ENCODE data around the gene SUPT20HL2. TPM values are rescaled to one million over a fixed set of nuclear protein-coding genes. Genes with fewer than 3 reads are reported as not detected.

SUPT20HL2 gene
- total RNA-seq, 2 experiments from 2014 or later: not detected

DNA sequence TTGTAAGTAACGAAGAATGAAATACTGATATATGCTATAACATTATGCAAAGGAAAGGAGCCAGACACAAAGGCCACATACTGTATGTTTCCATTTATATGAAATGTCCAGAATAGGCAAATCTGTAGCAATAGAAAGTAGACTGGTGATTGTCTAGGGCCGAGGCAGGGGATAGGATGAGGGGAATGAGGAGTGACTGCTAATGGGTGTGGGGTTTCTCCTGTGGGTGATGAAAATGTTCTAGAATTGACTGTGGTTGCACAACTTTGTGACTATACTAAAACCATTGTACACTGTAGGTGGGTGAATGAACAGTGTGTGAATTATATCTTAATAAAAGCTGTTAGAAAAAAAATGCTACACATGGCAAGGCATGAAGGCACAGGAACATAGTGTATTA, 26.6 kb upstream of the SUPT20HL2 start:
- ChIA-PET POLR2A (no interaction called here), CTCF (no interaction called here)
- intact Hi-C loops (cut with DNase I, micrococcal nuclease): no loop called here
- DNase-seq (no peak), ATAC-seq (ENCODE audit: poor library complexity) (no peak)
- H3K27ac ChIP-seq (ENCODE audit: low read depth in 1 of 2, low read length in 2 of 2): no peak overlapping the region
- H3K36me3 ChIP-seq (ENCODE audit: insufficient read depth, low read length): no peaks in the 10 kb centered on the region
- no peaks in the 10 kb centered on the region for H3K4me1 ChIP-seq (ENCODE audit: insufficient read depth, low read length)
- Mint-ChIP-seq H3K9me3 (no peaks in the 10 kb centered on the region), H3K4me3 (no peak overlapping the region), H3K27ac (no peak overlapping the region), H3K4me1 (ENCODE audit: low read depth) (peaks cover 11% of the 10 kb centered on the region), H3K27me3 (no peaks in the 10 kb centered on the region), H3K36me3 (ENCODE audit: low read depth) (no peaks in the 10 kb centered on the region)
- peaks cover 0 to 3% of the 10 kb centered on the region in 2 experiments for H3K27me3 ChIP-seq (ENCODE audit: control insufficient read depth in 1 of 2, insufficient read depth in 2 of 2, low read length in 2 of 2)
- TF ChIP-seq, protein P1, sequence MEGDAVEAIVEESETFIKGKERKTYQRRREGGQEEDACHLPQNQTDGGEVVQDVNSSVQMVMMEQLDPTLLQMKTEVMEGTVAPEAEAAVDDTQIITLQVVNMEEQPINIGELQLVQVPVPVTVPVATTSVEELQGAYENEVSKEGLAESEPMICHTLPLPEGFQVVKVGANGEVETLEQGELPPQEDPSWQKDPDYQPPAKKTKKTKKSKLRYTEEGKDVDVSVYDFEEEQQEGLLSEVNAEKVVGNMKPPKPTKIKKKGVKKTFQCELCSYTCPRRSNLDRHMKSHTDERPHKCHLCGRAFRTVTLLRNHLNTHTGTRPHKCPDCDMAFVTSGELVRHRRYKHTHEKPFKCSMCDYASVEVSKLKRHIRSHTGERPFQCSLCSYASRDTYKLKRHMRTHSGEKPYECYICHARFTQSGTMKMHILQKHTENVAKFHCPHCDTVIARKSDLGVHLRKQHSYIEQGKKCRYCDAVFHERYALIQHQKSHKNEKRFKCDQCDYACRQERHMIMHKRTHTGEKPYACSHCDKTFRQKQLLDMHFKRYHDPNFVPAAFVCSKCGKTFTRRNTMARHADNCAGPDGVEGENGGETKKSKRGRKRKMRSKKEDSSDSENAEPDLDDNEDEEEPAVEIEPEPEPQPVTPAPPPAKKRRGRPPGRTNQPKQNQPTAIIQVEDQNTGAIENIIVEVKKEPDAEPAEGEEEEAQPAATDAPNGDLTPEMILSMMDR (IDR thresholded peaks at IDR 0.05): no peak
- no peaks in the 10 kb centered on the region for H3K9me3 ChIP-seq (ENCODE audit: control insufficient read depth in 1 of 2, insufficient read depth in 1 of 2, low read length in 2 of 2)
- no peak overlapping the region for H3K4me3 ChIP-seq (ENCODE audit: low read length)

DNA sequence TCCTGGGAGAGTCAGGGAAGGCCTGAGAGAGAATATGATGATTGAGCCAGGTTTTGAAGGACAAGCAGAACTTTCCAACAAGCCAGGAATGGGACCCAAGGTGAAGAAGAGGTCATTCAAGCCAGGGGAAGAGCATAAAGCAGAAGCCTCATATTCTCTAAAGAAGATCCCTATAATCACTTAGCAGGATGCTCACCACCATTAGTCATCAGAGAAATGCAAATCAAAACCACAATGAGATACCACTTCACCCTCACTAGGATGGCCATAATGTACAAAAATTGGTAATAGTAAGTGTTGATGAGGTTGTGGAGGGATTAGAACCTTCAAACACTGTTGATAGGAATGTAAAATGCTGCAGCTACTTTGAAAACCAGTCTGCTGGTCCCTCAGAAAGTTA, 26.0 kb upstream of the SUPT20HL2 start:
- no peaks in the 10 kb centered on the region for H3K4me1 ChIP-seq (ENCODE audit: insufficient read depth, low read length)
- Mint-ChIP-seq H3K4me3 (no peak overlapping the region), H3K4me1 (ENCODE audit: low read depth) (peaks cover 11% of the 10 kb centered on the region), H3K9me3 (no peaks in the 10 kb centered on the region), H3K36me3 (ENCODE audit: low read depth) (no peaks in the 10 kb centered on the region), H3K27me3 (no peaks in the 10 kb centered on the region), H3K27ac (no peak overlapping the region)
- intact Hi-C loops (cut with DNase I, micrococcal nuclease): no loop called here
- ATAC-seq (ENCODE audit: poor library complexity) (no peak), DNase-seq (no peak)
- POLR2A ChIA-PET: no interaction called here
- TF ChIP-seq, protein P1 (IDR thresholded peaks at IDR 0.05): no peak
- H3K27ac ChIP-seq (ENCODE audit: low read depth in 1 of 2, low read length in 2 of 2): no peak overlapping the region
- no peaks in the 10 kb centered on the region for H3K9me3 ChIP-seq (ENCODE audit: control insufficient read depth in 1 of 2, insufficient read depth in 1 of 2, low read length in 2 of 2)
- H3K36me3 ChIP-seq (ENCODE audit: insufficient read depth, low read length): no peaks in the 10 kb centered on the region
- CTCF ChIA-PET: no interaction called here
- H3K27me3 ChIP-seq (ENCODE audit: control insufficient read depth in 1 of 2, insufficient read depth in 2 of 2, low read length in 2 of 2): peaks cover 0 to 3% of the 10 kb centered on the region in 2 experiments
- no peak overlapping the region for H3K4me3 ChIP-seq (ENCODE audit: low read length)

DNA sequence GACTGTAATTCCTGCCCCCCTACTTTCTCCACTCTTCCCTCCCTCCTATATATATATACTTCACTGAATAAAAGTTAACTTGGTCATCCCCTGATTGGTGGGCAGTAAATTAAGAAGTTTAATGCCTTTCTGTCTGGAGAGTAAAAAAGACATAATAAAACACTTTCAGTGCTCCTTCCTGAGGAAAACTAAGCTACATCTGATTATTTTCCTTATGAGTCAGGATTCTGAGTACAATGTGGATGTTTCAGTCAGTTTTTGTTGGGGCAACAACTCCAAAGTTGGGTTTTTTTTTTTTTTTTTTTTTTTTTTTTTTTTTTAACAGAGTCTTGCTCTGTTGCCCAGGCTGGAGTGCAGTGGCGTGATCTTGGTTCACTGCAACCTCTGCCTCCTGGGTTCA, 22.0 kb upstream of the SUPT20HL2 start:
- no peak overlapping the region for H3K27ac Mint-ChIP-seq
- Histone ChIP-seq H3K27me3 (ENCODE audit: control insufficient read depth in 1 of 2, insufficient read depth in 2 of 2, low read length in 2 of 2) (no peaks in the 10 kb centered on the region), H3K4me3 (ENCODE audit: low read length) (no peak overlapping the region), H3K36me3 (ENCODE audit: insufficient read depth, low read length) (no peaks in the 10 kb centered on the region), H3K4me1 (ENCODE audit: insufficient read depth, low read length) (no peaks in the 10 kb centered on the region), H3K27ac (ENCODE audit: low read depth in 1 of 2, low read length in 2 of 2) (no peak overlapping the region), H3K9me3 (ENCODE audit: control insufficient read depth in 1 of 2, insufficient read depth in 1 of 2, low read length in 2 of 2) (no peaks in the 10 kb centered on the region)
- DNase-seq (no peak), ATAC-seq (ENCODE audit: poor library complexity) (no peak)
- no peaks in the 10 kb centered on the region for H3K36me3 Mint-ChIP-seq (ENCODE audit: low read depth)
- POLR2A ChIA-PET: no interaction called here
- peaks cover 6% of the 10 kb centered on the region for H3K27me3 Mint-ChIP-seq
- CTCF ChIA-PET: no interaction called here
- TF ChIP-seq, protein P1 (IDR thresholded peaks at IDR 0.05): no peak
- H3K4me3 Mint-ChIP-seq: no peak overlapping the region
- H3K9me3 Mint-ChIP-seq: no peaks in the 10 kb centered on the region
- intact Hi-C loops (cut with DNase I, micrococcal nuclease): no loop called here
- H3K4me1 Mint-ChIP-seq (ENCODE audit: low read depth): no peaks in the 10 kb centered on the region

All from CD4-positive, alpha-beta T cell (primary cell).